GM13977 (cell line): ENCODE measurements around the gene GLI1.
A peak's percentile ranks its signal among the peaks of the same experiment; 100 is the strongest.

Source experiments
- DNase-seq: peaks from one replicate; pipeline ENCODE4 v3.0.0; 2012; ENCODE audit warnings: low spot score
- in situ Hi-C: fragments of 300-500 bp; cut with MboI; formaldehyde crosslinking; loops from one replicate; pipeline ENCODE4 v1.12.0; 2022; ENCODE audit warnings: low sequenced_read_pairs, low pct_unique_long_range_greater_than_20kb, mixed read lengths, inconsistent platforms; ENCODE audit not compliant: unreplicated experiment
- TF ChIP-seq, protein P1 (sequence below): IDR thresholded peaks from 2 replicates; pipeline ENCODE4 v1.5.1; 2012; ENCODE audit warnings: mild to moderate bottlenecking, control low read depth; ENCODE audit not compliant: insufficient read depth; ENCODE audit errors: extremely low read depth, missing control alignments

Gene GLI1

DNA sequence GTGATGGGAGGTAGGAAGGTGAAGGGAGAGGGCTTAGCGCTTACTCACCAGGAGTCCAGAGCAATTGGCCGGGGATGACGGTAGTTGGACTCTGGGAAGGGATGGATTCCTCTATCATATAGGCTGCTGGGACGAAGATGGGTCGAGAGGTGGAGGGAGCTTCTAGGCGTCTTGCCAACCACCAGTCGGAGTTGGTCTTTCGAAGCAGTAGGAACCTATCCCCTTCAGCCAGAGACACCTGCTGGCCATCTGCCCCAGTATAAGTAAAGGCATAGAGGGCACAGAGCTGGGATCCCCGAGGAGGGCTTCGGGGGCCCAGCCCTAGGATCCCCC, 19.4 kb downstream of the GLI1 start:
- DNase-seq = no peak
- TF ChIP-seq, protein P1, sequence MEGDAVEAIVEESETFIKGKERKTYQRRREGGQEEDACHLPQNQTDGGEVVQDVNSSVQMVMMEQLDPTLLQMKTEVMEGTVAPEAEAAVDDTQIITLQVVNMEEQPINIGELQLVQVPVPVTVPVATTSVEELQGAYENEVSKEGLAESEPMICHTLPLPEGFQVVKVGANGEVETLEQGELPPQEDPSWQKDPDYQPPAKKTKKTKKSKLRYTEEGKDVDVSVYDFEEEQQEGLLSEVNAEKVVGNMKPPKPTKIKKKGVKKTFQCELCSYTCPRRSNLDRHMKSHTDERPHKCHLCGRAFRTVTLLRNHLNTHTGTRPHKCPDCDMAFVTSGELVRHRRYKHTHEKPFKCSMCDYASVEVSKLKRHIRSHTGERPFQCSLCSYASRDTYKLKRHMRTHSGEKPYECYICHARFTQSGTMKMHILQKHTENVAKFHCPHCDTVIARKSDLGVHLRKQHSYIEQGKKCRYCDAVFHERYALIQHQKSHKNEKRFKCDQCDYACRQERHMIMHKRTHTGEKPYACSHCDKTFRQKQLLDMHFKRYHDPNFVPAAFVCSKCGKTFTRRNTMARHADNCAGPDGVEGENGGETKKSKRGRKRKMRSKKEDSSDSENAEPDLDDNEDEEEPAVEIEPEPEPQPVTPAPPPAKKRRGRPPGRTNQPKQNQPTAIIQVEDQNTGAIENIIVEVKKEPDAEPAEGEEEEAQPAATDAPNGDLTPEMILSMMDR = no peak
- in situ Hi-C loops = no loop called here

DNA sequence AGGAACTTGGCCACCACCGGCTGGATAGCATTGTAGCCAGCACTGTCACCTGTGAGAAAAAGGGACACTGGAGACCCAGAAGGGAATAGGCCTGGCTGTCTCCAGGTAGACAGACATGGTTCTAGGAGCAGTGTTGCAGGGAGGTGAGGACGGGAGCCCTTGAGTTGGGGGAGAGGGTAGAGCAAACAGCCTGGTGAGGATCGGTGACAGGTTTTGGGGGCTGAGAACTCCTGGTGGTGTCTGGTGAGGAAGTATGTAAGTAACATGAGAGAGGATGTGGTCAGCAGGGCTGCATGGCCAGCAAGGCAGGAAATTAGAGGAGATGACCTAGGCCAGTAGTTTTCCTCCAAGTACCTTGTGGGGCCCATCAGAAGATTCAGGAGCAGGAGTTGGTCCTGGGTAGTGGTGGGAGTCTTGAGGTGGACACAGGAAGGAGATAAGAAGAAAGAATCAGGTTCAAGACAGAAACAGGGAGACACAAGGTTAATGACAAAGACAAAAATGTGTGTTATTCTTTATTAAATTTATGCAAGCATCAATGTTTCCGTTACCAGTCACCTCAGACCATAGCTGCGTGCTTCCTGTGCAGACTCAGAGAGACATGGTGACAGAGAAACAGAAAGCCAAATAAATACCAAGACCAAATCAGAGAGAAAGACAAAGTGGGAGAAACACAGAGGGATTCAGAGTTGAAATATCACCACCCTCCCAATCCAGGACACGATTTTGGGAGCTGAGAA, 20.0 kb downstream of the GLI1 start, which contains the start of gene ARHGAP9:
Gene ARHGAP9 (minus strand): TSS at position 491 of the 740 bp plus-strand sequence. CDS start 460 bp downstream, at position 31.
- TF ChIP-seq, protein P1 = no peak
- DNase-seq = peak; percentile 76
- in situ Hi-C loops = no loop called here

DNA sequence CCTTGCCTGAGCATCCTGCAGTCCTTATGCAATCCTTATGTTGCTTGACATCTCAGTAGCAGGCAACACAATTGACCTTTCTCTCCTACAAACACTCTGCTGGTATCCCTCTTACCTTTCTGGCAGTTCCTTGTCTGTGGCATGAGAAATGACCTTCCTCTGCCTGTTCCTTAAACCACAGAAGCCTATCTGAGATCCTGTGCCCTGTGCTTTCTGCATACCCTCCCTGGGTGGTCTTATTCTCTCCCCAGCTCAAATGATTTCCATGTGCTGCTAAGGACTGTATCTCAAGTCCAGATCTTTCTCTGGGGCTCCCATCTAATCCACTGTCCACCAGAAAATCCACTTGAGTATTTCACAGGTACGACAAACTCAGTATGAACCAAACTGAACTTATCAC, 22.1 kb downstream of the GLI1 start:
- TF ChIP-seq, protein P1 = no peak
- in situ Hi-C loops = no loop called here
- DNase-seq = no peak

DNA sequence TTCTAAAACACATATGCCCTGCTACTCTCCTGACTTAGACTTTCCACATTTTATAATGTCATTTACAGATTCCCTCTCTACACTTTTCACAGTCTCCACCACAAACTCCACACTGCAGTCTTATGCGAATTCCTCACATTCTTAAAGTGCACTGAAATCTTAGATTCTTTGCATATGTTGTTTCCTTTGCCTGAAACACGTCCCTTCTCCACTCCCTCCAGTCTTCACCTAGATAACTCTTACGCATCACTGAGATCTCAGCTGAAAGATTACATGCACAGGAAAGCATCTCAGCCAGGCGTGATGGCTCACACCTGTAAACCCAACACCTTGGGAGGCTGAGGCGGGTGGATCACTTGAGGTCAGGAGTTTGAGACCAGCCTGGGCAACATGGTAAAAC, 23.9 kb downstream of the GLI1 start:
- no peak for DNase-seq
- in situ Hi-C loops = no loop called here
- TF ChIP-seq, protein P1 = no peak

DNA sequence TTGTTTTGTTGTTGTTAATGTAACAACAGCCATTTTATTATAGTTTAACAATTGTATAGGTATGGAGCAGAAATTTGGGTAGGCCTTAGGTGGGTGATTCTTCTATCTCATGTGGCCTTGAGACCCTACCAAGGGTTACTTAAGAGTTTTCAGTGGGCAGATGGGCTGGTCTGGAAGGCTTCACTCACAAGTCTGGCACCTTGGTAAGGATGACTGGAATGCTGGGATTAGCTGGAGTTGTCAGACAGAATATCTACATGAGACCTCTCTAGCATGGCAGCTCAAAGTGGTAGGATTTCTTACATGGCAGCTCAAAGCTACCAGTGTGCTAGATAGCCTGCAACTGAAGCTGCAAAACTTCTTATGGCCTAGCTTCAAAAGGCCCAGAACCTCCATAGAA, 26.1 kb downstream of the GLI1 start:
- in situ Hi-C loops = no loop called here
- TF ChIP-seq, protein P1 = no peak
- DNase-seq = no peak

- no peak for DNase-seq
Measured at GRCh38 chr12:57487055-57487596, 27.5 kb downstream of the GLI1 start.

More at GRCh38 chr12:57487055-57487596, 27.5 kb downstream of the GLI1 start:
- in situ Hi-C loops = no loop called here
- TF ChIP-seq, protein P1 = no peak
